Kidney (tissue), 14 donors: Measurements from ENCODE around the gene BTN3A1. TPM values are rescaled to one million over a fixed set of nuclear protein-coding genes. Genes with fewer than 3 reads are reported as not detected.

Source experiments
- DNase-seq, 5 donors: peaks; one replicate each; pipeline ENCODE4 v3.0.0-alpha.2; 2013 to 2020
- FAIRE-seq: peaks from 2 replicates; lab custom pipeline; 2012; peaks lifted over from hg19 to GRCh38; lab: Jason Lieb, UNC
- H3K27ac ChIP-seq, 2 donors: one replicate each; pipeline ENCODE4 v1.7.0; 2013; ENCODE audit warnings: low read depth in 2 of 2, low read length in 2 of 2, inconsistent platforms in 1 of 2
- H3K27me3 ChIP-seq: one replicate; pipeline ENCODE4 v1.7.1; 2013; ENCODE audit warnings: low read length, inconsistent platforms; ENCODE audit not compliant: control insufficient read depth, insufficient read depth
- H3K36me3 ChIP-seq, 3 donors: one replicate each; pipeline versions ENCODE4 v1.7.0 to v1.7.1; 2013; ENCODE audit warnings: low read length in 3 of 3, control low read depth in 1 of 3, inconsistent platforms in 1 of 3; ENCODE audit not compliant: insufficient read depth in 3 of 3, control insufficient read depth in 2 of 3
- H3K4me1 ChIP-seq, 3 donors: one replicate each; pipeline versions ENCODE4 v1.7.0 to v1.7.1; 2013; ENCODE audit warnings: low read length in 3 of 3, inconsistent platforms in 1 of 3, low read depth in 1 of 3; ENCODE audit not compliant: control insufficient read depth in 2 of 3, insufficient read depth in 2 of 3
- H3K4me3 ChIP-seq, 3 donors: one replicate each; pipeline versions ENCODE4 v1.7.0 to v1.8.1; 2013; ENCODE audit warnings: low read length in 3 of 3, control low read depth in 1 of 3, inconsistent platforms in 1 of 3
- H3K9ac ChIP-seq, 3 donors: one replicate each; pipeline versions ENCODE4 v1.7.0 to v1.7.1; 2013; ENCODE audit warnings: low read length in 3 of 3, control low read depth in 1 of 3, inconsistent platforms in 1 of 3
- H3K9me3 ChIP-seq, 3 donors: one replicate each; pipeline versions ENCODE4 v1.7.0 to v1.7.1; 2013; ENCODE audit warnings: low read length in 3 of 3, control low read depth in 1 of 3, inconsistent platforms in 1 of 3; ENCODE audit not compliant: control insufficient read depth in 2 of 3, insufficient read depth in 1 of 3
- intact Hi-C: fragments of 100-400 bp; cut with DNase I; formaldehyde crosslinking; loops from one replicate; pipeline ENCODE4 v1.11.1; 2022
- polyA plus RNA-seq: library from polyadenylated mRNA; stranded (reverse); fragments of 350-450 nt; fragmentation: Illumina TruSeq; extraction: RNeasy Lipid Tissue Mini Kit (QIAGEN cat#74804); gene quantifications from one replicate; pipeline ENCODE4 v1.2.3, GENCODE V29; 2014; ENCODE audit warnings: low read depth, low replicate concordance; ENCODE audit not compliant: insufficient read depth
- total RNA-seq: library from RNA; stranded (reverse); fragmentation: NEBNext Ultra II Directional; extraction: Animal tissue kit (Norgen Biotek cat#: 25700); gene quantifications from one replicate; pipeline ENCODE4 v1.2.1, GENCODE V29; 2021
- TF ChIP-seq, protein P1 (sequence below): IDR thresholded peaks from 3 replicates; pipeline ENCODE4 v1.5.1; 2012; ENCODE audit warnings: mild to moderate bottlenecking, moderate library complexity, borderline replicate concordance; ENCODE audit not compliant: insufficient read depth; ENCODE audit errors: extremely low read depth
- donor health status: control.
- donor health status: control.
- donor health status: control.
- donor health status: control.
- donor health status: control.
- donor health status: DM: yes; HTN: yes; CAD: no.
- donor health status: Normal renal cell carcinoma (clear cell type).

BTN3A1 gene
- total and polyA plus RNA-seq, 2 donors from 2014 or later, result 13.8 to 23.1 TPM

DNA sequence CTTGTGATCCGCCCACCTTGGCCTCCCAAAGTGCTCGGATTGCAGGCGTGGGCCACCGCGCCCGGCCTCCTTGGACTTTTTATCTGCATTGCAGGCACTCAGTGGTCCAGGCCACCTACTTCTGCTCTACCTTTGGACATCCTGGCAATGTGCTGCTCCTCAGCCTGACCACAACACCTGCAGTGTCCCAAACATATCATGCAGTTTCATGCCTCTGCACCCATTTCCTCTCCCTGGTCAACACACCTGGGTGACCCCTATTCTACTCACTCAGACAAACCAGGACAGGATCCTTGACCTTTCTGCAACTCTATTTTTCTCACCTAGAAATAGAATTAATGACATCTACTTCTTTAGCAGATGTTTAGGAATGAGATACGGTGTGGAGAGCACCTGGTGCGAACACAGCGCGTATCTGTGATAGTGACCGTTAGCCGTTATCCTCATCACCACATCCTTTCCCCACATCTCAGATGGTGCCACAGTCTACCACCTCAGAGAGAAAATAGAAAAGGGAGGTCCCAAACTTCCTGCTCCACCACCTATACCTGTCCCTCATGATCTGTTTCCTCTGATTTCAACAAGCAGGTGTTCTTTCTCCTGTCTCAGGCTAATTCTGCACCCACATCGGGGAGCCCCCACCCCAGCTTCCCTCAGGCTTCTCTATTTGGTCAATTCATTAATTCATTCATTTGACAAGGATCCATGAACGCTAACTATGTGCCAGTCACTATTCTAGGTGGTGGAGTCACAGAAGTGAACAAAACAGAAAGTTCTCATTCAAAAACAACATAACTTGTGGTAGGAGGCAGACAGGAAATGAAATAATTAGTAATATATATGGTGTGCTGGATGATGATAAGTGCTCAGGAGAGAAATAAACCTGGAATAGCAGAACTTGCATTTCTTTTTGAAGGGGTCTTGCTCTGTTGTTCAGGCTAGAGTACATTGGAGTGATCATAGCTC is 41.3 kb upstream of the BTN3A1 start:
- DNase-seq, result no peak
- H3K36me3 ChIP-seq, result no peaks in the 10 kb centered on the region
- H3K27ac ChIP-seq, result no peak overlapping the region
- no peak for FAIRE-seq
- H3K4me3 ChIP-seq, result no peak overlapping the region
- peaks cover 2 to 8% (median 7%) of the 10 kb centered on the region in 3 donors for H3K4me1 ChIP-seq
- intact Hi-C loops, result no loop called here
- no peaks in the 10 kb centered on the region for H3K9me3 ChIP-seq
- H3K27me3 ChIP-seq, result no peaks in the 10 kb centered on the region
- H3K9ac ChIP-seq, result no peak overlapping the region
- TF ChIP-seq, protein P1, sequence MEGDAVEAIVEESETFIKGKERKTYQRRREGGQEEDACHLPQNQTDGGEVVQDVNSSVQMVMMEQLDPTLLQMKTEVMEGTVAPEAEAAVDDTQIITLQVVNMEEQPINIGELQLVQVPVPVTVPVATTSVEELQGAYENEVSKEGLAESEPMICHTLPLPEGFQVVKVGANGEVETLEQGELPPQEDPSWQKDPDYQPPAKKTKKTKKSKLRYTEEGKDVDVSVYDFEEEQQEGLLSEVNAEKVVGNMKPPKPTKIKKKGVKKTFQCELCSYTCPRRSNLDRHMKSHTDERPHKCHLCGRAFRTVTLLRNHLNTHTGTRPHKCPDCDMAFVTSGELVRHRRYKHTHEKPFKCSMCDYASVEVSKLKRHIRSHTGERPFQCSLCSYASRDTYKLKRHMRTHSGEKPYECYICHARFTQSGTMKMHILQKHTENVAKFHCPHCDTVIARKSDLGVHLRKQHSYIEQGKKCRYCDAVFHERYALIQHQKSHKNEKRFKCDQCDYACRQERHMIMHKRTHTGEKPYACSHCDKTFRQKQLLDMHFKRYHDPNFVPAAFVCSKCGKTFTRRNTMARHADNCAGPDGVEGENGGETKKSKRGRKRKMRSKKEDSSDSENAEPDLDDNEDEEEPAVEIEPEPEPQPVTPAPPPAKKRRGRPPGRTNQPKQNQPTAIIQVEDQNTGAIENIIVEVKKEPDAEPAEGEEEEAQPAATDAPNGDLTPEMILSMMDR, result no peak

DNA sequence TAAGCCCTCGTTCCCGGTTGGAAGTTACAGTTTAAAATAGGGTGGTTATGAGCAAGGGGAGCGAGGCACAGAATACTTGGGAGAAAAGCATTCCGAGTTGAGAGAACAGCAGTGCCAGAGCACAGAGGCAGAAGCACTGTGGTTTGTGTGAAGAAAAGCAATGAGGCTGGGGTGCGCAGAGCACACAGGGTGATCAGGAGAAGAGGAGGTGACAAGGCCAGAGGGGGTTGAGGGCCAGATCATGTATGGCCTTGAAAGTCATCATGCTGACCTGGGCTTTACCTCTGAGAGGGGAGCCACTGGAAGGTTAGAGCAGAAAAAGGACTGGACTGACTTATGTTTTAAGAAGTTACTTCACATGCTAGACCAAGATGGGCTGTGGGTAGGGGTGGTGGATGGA is 40.5 kb upstream of the BTN3A1 start:
- H3K4me3 ChIP-seq, result no peak overlapping the region
- H3K9me3 ChIP-seq, result no peaks in the 10 kb centered on the region
- DNase-seq (no peak), FAIRE-seq (no peak)
- intact Hi-C loops, result no loop called here
- no peaks in the 10 kb centered on the region for H3K36me3 ChIP-seq
- peaks cover 2 to 8% (median 7%) of the 10 kb centered on the region in 3 donors for H3K4me1 ChIP-seq
- no peak overlapping the region for H3K9ac ChIP-seq
- H3K27me3 ChIP-seq, result no peaks in the 10 kb centered on the region
- H3K27ac ChIP-seq, result no peak overlapping the region
- TF ChIP-seq, protein P1, result no peak

DNA sequence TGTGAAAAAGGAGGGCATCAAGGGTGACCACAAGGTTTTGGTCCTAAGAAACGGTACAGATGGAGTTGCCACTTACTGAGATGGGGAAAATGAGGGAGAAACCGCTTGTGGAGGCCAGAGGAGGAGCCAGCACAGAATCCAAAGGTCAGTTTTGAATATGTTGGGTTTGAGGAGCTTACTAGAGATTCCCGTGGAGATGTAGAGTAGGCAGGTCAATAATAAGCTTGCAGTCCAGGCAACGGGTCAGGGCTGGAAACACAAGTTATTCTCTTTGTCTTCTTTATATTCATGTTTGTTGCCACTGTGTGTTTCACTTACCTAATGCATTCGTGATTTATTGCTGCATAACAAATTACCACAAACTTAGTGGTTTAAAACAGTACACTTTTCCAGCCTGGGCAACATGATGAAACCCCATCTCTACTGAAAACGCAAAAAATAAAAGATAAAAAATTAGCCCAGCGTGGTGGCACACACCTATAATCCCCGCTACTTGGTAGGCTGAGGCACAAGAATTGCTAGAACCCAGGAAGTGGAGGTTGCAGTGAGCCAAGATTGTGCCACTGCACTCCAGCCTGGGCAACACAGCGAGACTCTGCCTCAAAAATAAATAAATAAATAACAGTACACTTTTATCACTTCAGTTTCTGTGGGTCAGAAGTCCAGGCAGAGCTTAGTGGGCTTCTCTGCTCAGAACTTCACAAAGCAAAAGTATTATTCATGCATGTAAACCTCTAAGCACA is 39.8 kb upstream of the BTN3A1 start:
- no peaks in the 10 kb centered on the region for H3K36me3 ChIP-seq
- intact Hi-C loops, result no loop called here
- no peak for FAIRE-seq
- H3K9me3 ChIP-seq, result no peaks in the 10 kb centered on the region
- no peak overlapping the region for H3K4me3 ChIP-seq
- TF ChIP-seq, protein P1, result no peak
- H3K27me3 ChIP-seq, result no peaks in the 10 kb centered on the region
- no peak overlapping the region for H3K9ac ChIP-seq
- no peak overlapping the region for H3K27ac ChIP-seq
- H3K4me1 ChIP-seq, result peaks cover 2 to 8% (median 7%) of the 10 kb centered on the region in 3 donors
- DNase-seq, result no peak
